Endometrial microvascular endothelial cells (primary cell): ENCODE measurements around the gene ALOXE3. TPM values are rescaled to one million over a fixed set of nuclear protein-coding genes. Genes with fewer than 3 reads are reported as not detected.
"Not testable (repeated sequence)": the region's sequence is repeated elsewhere in the genome, so short reads cannot be mapped to it uniquely, and the experiment has no call there.

Experiments
- in situ Hi-C: cut with HindIII; loops from 2 replicates; pipeline ENCODE4 v1.10.0; 2017; ENCODE audit warnings: low sequenced_read_pairs, low pct_unique_long_range_greater_than_20kb; ENCODE audit errors: inconsistent ontology term
- total RNA-seq: library from RNA; depleted of rRNA; stranded (reverse); fragments of >200 nt; gene quantifications from one replicate; pipeline ENCODE4 v1.2.3, GENCODE V29; 2015; ENCODE audit errors: inconsistent ontology term

The ALOXE3 gene
- total RNA-seq, 1 donor from 2014 or later, result 0.19 TPM

GRCh38 chr17:8109661-8110455 is 8.5 kb downstream of the ALOXE3 start:
- in situ Hi-C loops, result loop anchor here (10.0 kb wide), 1 partner anchor 55 kb away; no protein-coding TSS in a partner anchor

GRCh38 chr17:8108972-8109660 is 9.2 kb downstream of the ALOXE3 start:
- in situ Hi-C loops, result no loop called here

GRCh38 chr17:8106980-8107379 is 11.3 kb downstream of the ALOXE3 start:
- in situ Hi-C loops, result not testable (repeated sequence)

GRCh38 chr17:8105957-8106398 is 12.3 kb downstream of the ALOXE3 start:
- in situ Hi-C loops, result no loop called here

- in situ Hi-C loops, result no loop called here
Measured at GRCh38 chr17:8104911-8105310, 13.4 kb downstream of the ALOXE3 start.

GRCh38 chr17:8103549-8103948 is 14.8 kb downstream of the ALOXE3 start:
- in situ Hi-C loops, result no loop called here

- in situ Hi-C loops, result no loop called here
Measured at GRCh38 chr17:8101721-8102120, 16.6 kb downstream of the ALOXE3 start.

GRCh38 chr17:8100763-8101162 is 17.6 kb downstream of the ALOXE3 start:
- in situ Hi-C loops, result no loop called here

GRCh38 chr17:8100111-8100510 is 18.2 kb downstream of the ALOXE3 start:
- in situ Hi-C loops, result no loop called here

GRCh38 chr17:8096541-8096940 is 21.8 kb downstream of the ALOXE3 start:
- in situ Hi-C loops, result no loop called here

GRCh38 chr17:8095361-8095760 is 23.0 kb downstream of the ALOXE3 start:
- in situ Hi-C loops, result no loop called here

GRCh38 chr17:8091033-8091687 is 27.2 kb downstream of the ALOXE3 start:
- in situ Hi-C loops, result no loop called here

GRCh38 chr17:8089728-8090127 is 28.6 kb downstream of the ALOXE3 start:
- in situ Hi-C loops, result no loop called here

GRCh38 chr17:8087952-8088230 is 30.4 kb downstream of the ALOXE3 start:
- in situ Hi-C loops, result no loop called here

GRCh38 chr17:8087075-8087951 is 31.0 kb downstream of the ALOXE3 start, which contains the start of gene ALOX12B:
Gene ALOX12B, minus strand, starts transcription at chr17:8087716. Its CDS starts 274 bp downstream, at chr17:8087442.
- in situ Hi-C loops, result no loop called here

GRCh38 chr17:8084250-8084649 is 34.1 kb downstream of the ALOXE3 start:
- in situ Hi-C loops, result no loop called here

GRCh38 chr17:8082292-8082691 is 36.0 kb downstream of the ALOXE3 start:
- in situ Hi-C loops, result no loop called here

- in situ Hi-C loops, result no loop called here
Measured at GRCh38 chr17:8081876-8082275, 36.4 kb downstream of the ALOXE3 start.

- in situ Hi-C loops, result no loop called here
Measured at GRCh38 chr17:8080799-8081219, 37.5 kb downstream of the ALOXE3 start.
